GM19452 (cell line): ENCODE data around the gene ERN2.
"Not testable (repeated sequence)": the region's sequence is repeated elsewhere in the genome, so short reads cannot be mapped to it uniquely, and the experiment has no call there.

Experiments
- ATAC-seq: cut with Tn5 transposase; IDR thresholded peaks from one replicate; pipeline ENCODE4 v1.9.1; 2021; ENCODE audit not compliant: unreplicated experiment

The ERN2 gene

GRCh38 chr16:23712976-23713375, at the start of gene ERN2:
ERN2 (minus strand) TSS chr16:23713222; CDS start chr16:23713187, 35 bp downstream.
- ATAC-seq, result no peak

GRCh38 chr16:23757937-23758619, 45.1 kb upstream of the ERN2 start:
- ATAC-seq, result no peak

- no peak for ATAC-seq
These were observed 44.1 kb upstream of the ERN2 start for GRCh38 chr16:23757116-23757515.

- ATAC-seq, result no peak
These were observed 42.4 kb upstream of the ERN2 start for GRCh38 chr16:23755484-23755809.

- no peak for ATAC-seq
These were observed 41.8 kb upstream of the ERN2 start, which contains the start of gene CHP2 for GRCh38 chr16:23754594-23755483. CHP2 (plus strand) TSS chr16:23755026; CDS start chr16:23755050, 24 bp downstream.

GRCh38 chr16:23753908-23754593, 41.0 kb upstream of the ERN2 start:
- ATAC-seq, result no peak

- ATAC-seq, result not testable (repeated sequence)
These were observed 38.0 kb upstream of the ERN2 start for GRCh38 chr16:23751053-23751452.

- ATAC-seq, result no peak
These were observed 35.6 kb upstream of the ERN2 start for GRCh38 chr16:23748630-23749029.

GRCh38 chr16:23745263-23745662, 32.2 kb upstream of the ERN2 start:
- no peak for ATAC-seq

- no peak for ATAC-seq
These were observed 29.7 kb upstream of the ERN2 start for GRCh38 chr16:23742766-23743165.

GRCh38 chr16:23741675-23742303, 28.8 kb upstream of the ERN2 start:
- no peak for ATAC-seq

- no peak for ATAC-seq
These were observed 26.5 kb upstream of the ERN2 start for GRCh38 chr16:23739516-23739915.

- ATAC-seq, result not testable (repeated sequence)
These were observed 24.5 kb upstream of the ERN2 start for GRCh38 chr16:23737423-23738028.

GRCh38 chr16:23734176-23734893, 21.3 kb upstream of the ERN2 start:
- no peak for ATAC-seq

GRCh38 chr16:23729503-23730424, 16.7 kb upstream of the ERN2 start:
- no peak for ATAC-seq

- ATAC-seq, result no peak
These were observed 15.1 kb upstream of the ERN2 start for GRCh38 chr16:23728112-23728477.

- ATAC-seq, result no peak
These were observed 13.7 kb upstream of the ERN2 start for GRCh38 chr16:23726710-23727109.

- ATAC-seq, result no peak
These were observed 11.7 kb upstream of the ERN2 start for GRCh38 chr16:23724785-23725131.

GRCh38 chr16:23724096-23724784, 11.2 kb upstream of the ERN2 start:
- no peak for ATAC-seq
